ENCODE data around the gene PNMA5. TPM values are rescaled to one million over a fixed set of nuclear protein-coding genes. Genes with fewer than 3 reads are reported as not detected.
A peak's percentile ranks its signal among the peaks of the same experiment; 100 is the strongest.
"Not testable (repeated sequence)": the region's sequence is repeated elsewhere in the genome, so short reads cannot be mapped to it uniquely, and the experiment has no call there.

Gene PNMA5
- total RNA-seq, 2 experiments from 2014 or later = 0.10 TPM; not detected in 1

DNA sequence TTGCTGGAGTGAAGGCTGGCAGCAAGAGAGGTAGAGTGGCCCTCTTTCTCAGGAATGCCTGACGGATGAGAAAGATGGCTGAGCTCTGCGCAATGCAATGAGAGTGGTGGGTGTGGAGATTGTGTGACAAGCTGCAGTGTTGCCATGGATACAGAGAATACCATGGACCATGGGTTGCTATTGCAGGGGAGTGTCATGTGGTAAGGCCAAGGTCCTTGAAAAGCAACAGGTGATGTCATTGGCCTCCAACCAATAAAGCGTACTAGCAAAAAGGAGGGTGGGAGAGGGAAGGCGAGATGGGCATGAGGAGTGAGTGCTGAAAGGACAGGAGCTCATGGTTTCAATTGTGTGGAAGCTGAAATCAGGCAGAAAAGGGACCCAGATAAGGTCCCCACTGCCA lies 1.8 kb downstream of the PNMA5 start:
- POLR2A ChIA-PET = no interaction called here
- Mint-ChIP-seq H3K27ac (no peak overlapping the region), H3K4me3 (no peak overlapping the region), H3K9me3 (no peaks in the 10 kb centered on the region), H3K36me3 (no peaks in the 10 kb centered on the region), H3K27me3 (no peaks in the 10 kb centered on the region), H3K4me1 (ENCODE audit: low read depth) (peaks cover 11% of the 10 kb centered on the region)
- CTCF ChIA-PET = no interaction called here
- intact Hi-C loops (cut with micrococcal nuclease) = no loop called here
- no peak for DNase-seq

DNA sequence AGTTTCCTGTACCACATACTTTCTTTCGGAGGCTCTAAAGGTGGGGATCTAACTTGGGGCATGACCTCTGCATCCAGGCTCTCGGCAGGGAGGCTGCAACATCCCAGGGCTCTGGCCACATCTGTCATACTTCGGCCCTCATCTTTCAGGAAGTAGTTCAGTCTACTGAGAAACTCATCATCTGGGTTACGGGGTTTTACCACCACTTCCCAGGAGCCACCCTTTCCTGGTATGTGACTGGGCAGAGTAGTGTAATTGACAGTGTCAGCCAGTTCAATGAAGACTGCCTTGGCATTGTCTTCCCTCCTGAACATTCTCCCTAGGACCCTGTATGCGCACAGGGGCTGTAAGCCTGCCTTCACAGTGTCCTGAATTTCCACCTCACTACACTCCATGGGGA lies 2.8 kb downstream of the PNMA5 start:
- H3K4me1 Mint-ChIP-seq (ENCODE audit: low read depth) = peaks cover 10% of the 10 kb centered on the region
- H3K36me3 Mint-ChIP-seq = no peaks in the 10 kb centered on the region
- no peak overlapping the region for H3K27ac Mint-ChIP-seq
- no peaks in the 10 kb centered on the region for H3K9me3 Mint-ChIP-seq
- ChIA-PET CTCF (no interaction called here), POLR2A (no interaction called here)
- H3K4me3 Mint-ChIP-seq = no peak overlapping the region
- no peak for DNase-seq
- intact Hi-C loops (cut with micrococcal nuclease) = no loop called here
- no peaks in the 10 kb centered on the region for H3K27me3 Mint-ChIP-seq

DNA sequence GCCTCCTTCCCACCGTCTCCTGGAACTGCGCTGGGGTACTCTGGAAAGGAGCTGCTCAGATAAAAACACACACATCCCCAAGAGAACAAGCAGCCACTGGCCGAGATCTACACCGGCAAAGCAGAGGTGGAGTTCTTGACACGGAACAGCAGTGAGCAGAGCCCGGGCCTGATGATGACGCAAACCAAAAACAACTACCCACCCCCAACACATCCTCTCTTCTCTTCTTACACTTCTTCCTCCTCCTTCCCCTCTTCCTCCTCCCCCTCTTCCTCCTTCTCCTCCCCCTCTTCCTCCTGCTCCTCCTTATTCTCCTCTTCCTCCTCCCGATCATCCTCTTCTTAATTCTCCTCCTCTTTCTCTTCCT lies 4.6 kb downstream of the PNMA5 start:
- intact Hi-C loops (cut with micrococcal nuclease) = no loop called here
- peak; percentile 25 for DNase-seq
- Mint-ChIP-seq H3K27ac (peak overlapping the region; percentile 73), H3K27me3 (no peaks in the 10 kb centered on the region), H3K4me1 (ENCODE audit: low read depth) (peaks cover 10% of the 10 kb centered on the region), H3K9me3 (no peaks in the 10 kb centered on the region), H3K36me3 (no peaks in the 10 kb centered on the region), H3K4me3 (peak overlapping the region; percentile 54)
- CTCF ChIA-PET = no interaction called here
- POLR2A ChIA-PET = no interaction called here

DNA sequence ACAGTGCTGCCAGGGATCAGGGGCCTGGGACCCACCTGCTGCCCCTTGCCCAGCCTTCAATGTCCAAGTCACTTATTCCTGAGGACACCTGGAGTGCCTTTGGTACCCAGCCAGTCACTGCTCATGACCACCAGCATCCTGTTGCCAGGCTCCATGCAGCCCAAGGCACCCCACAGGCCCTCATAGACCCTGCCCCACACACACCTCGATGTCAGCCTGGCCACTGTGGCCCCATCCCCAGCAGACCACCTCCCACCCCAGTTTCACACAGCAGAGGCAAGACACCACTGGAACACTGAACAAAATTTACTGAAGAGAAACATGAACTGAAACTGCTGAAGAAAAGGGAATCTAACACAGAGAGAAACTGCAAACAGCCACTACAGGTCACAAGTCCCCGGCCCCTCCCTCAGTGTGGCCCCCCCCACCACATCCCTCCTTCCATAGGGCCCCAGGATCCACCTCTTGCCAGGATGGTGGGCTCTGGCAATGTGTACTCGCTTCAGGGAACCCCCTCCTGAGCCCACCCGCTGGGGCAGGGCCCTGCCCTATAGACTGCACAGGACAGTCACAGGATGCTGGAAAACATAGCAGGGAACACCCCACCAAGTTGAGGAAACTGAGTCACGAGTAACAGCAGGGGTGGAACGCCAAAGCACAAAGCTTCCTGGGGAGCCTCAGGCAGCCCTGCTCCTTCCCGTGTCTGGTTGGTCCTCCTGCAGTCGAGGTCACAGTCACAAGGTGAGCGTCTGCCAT lies 5.2 kb downstream of the PNMA5 start:
- DNase-seq = no peak
- Mint-ChIP-seq H3K27ac (peak overlapping the region; percentile 73), H3K27me3 (no peaks in the 10 kb centered on the region), H3K4me1 (ENCODE audit: low read depth) (peaks cover 10% of the 10 kb centered on the region), H3K9me3 (no peaks in the 10 kb centered on the region), H3K4me3 (peak overlapping the region; percentile 54), H3K36me3 (no peaks in the 10 kb centered on the region)
- intact Hi-C loops (cut with micrococcal nuclease) = no loop called here
- CTCF ChIA-PET = no interaction called here
- POLR2A ChIA-PET = no interaction called here

DNA sequence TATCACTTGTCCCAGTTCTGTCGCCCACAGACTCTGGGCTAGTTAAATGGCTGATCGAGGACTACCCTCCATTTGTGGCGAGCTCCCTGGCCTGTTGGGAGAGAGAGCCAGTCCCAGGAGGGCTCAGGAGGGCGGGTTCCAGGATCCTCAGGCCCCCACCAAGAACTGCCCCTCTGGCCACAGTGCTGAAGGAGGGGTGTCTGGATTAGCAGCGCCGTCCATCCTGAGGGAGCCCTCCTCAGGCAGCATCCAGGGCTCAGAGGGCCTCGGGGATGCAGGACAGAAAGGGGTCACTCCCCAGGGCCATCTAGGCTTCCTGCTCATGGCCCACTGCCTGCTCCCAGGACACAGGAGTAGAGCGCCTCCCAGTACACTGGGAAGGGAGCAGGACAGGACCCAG lies 6.1 kb downstream of the PNMA5 start:
- Mint-ChIP-seq H3K4me3 (no peak overlapping the region), H3K36me3 (no peaks in the 10 kb centered on the region), H3K4me1 (ENCODE audit: low read depth) (peaks cover 10% of the 10 kb centered on the region), H3K27me3 (no peaks in the 10 kb centered on the region), H3K9me3 (no peaks in the 10 kb centered on the region), H3K27ac (no peak overlapping the region)
- ChIA-PET CTCF (no interaction called here), POLR2A (no interaction called here)
- intact Hi-C loops (cut with micrococcal nuclease) = no loop called here
- DNase-seq = no peak

DNA sequence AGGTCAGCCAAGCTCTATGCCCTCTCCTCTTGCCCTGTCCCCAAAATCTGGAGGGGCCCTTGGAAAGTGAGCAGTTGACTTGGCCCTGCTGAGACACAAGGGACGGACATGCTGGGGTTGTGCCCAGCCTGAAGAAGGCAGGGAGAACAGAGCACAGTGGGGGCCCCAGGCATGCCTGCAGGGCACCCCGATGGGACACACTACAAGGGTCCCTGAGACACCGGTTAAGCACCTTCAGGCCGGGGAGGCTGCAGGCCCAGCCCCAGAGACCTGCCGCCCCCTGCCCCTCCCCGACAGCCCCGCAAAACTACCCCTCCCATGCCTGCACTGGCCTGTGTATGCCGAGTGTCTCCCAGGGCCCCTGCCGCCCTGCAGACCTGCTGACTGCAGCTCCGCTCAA lies 6.8 kb downstream of the PNMA5 start:
- H3K4me3 Mint-ChIP-seq; H3K9me3 Mint-ChIP-seq; DNase-seq; CTCF ChIA-PET; H3K36me3 Mint-ChIP-seq; H3K27me3 Mint-ChIP-seq; intact Hi-C loops (cut with micrococcal nuclease); POLR2A ChIA-PET; H3K27ac Mint-ChIP-seq: not testable (repeated sequence)
- peaks cover 10% of the 10 kb centered on the region for H3K4me1 Mint-ChIP-seq (ENCODE audit: low read depth)

DNA sequence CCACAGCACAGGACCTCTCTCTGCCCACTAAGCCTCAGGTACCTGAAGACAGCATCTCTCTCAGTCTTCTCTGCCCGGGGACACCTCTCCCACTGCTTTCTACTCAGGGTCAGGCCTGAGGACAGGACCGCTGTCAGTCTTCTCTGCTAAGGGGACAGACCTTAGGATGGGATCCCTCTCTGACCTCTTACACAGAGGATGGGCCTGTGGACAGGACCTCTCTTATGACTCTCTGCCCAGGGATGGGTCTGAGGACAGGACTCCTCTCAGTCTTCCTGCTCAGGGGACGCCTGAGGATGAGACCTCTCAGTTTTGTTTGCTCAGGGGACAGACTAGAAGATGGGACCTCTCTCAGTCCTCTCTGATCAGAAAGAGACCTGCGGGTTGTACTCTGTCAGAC lies 8.5 kb downstream of the PNMA5 start:
- H3K9me3 Mint-ChIP-seq; H3K27ac Mint-ChIP-seq; H3K27me3 Mint-ChIP-seq; DNase-seq; CTCF ChIA-PET; POLR2A ChIA-PET; H3K36me3 Mint-ChIP-seq; intact Hi-C loops (cut with micrococcal nuclease); H3K4me1 Mint-ChIP-seq (ENCODE audit: low read depth); H3K4me3 Mint-ChIP-seq: not testable (repeated sequence)

DNA sequence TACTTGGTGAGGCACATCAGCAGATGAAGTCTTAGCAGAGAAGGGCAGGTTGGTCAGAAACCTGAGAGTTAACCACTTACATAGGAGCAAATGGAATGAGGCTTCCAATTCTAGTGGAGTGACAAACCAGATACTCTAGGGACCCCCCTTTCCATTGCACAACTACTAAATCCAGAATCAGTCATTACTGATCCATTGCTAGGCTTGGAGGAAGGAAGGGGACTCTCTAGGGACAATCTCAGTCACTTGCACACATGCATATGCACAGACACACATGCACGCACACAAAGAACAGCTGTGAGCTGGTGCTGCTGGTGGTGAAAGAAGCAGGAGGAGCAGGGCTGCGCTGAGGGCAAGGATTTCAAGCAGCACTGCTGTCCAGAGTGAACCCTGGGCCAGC lies 25.7 kb downstream of the PNMA5 start:
- ChIA-PET POLR2A (no interaction called here), CTCF (no interaction called here)
- Mint-ChIP-seq H3K36me3 (no peaks in the 10 kb centered on the region), H3K4me3 (no peak overlapping the region), H3K27me3 (no peaks in the 10 kb centered on the region), H3K9me3 (no peaks in the 10 kb centered on the region), H3K4me1 (ENCODE audit: low read depth) (no peaks in the 10 kb centered on the region), H3K27ac (no peak overlapping the region)
- intact Hi-C loops (cut with micrococcal nuclease) = no loop called here
- no peak for DNase-seq

DNA sequence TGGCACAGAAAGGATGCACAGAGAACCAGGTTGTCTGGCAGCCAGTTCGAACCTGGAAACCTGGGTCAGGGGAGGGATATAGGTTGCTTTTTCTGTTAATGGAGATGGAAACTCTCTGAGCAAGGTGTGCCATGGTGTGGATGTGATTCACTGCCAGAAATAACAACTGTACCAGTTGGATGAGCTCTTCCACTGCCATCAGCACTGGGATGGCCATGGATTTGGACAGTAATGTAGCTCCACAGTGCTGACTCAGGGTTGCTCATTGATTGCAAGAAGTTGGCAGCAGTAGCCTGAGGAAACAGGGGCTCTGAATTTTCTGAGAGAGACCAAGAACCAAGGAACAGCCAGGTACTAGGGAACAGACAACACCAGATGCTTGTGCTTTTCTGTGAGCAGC lies 33.8 kb downstream of the PNMA5 start:
- H3K4me3 Mint-ChIP-seq = no peak overlapping the region
- ChIA-PET CTCF (interaction anchor here (1.6 to 2.7 kb wide), 3 partner anchors 18 to 708 kb away, joined by 6 to 16 read pairs (median 6); no protein-coding TSS in a partner anchor), POLR2A (no interaction called here)
- no peaks in the 10 kb centered on the region for H3K9me3 Mint-ChIP-seq
- DNase-seq = no peak
- no peaks in the 10 kb centered on the region for H3K27me3 Mint-ChIP-seq
- no peaks in the 10 kb centered on the region for H3K36me3 Mint-ChIP-seq
- peaks cover 6% of the 10 kb centered on the region for H3K4me1 Mint-ChIP-seq (ENCODE audit: low read depth)
- H3K27ac Mint-ChIP-seq = no peak overlapping the region
- intact Hi-C loops (cut with micrococcal nuclease) = no loop called here

DNA sequence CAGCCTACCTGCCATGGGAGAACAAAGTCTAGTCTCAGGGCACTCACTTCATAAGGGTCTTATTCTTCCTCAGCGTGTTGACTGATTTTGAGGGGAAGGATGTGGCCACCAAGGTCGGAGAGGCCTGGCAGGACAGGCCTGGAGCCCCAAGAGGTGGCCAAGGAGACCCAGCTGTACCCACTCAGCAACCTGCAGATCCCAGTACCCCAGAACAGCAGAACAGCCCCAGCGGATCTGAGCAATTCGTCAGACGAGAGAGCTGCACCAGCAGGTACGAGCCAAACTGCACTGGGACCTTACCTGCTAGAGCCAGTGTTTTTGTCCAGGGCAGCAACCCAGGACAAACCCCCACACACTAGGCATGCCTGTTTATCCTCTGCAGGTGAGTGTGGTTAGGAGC lies 34.3 kb downstream of the PNMA5 start:
- H3K27ac Mint-ChIP-seq = no peak overlapping the region
- POLR2A ChIA-PET = no interaction called here

DNA sequence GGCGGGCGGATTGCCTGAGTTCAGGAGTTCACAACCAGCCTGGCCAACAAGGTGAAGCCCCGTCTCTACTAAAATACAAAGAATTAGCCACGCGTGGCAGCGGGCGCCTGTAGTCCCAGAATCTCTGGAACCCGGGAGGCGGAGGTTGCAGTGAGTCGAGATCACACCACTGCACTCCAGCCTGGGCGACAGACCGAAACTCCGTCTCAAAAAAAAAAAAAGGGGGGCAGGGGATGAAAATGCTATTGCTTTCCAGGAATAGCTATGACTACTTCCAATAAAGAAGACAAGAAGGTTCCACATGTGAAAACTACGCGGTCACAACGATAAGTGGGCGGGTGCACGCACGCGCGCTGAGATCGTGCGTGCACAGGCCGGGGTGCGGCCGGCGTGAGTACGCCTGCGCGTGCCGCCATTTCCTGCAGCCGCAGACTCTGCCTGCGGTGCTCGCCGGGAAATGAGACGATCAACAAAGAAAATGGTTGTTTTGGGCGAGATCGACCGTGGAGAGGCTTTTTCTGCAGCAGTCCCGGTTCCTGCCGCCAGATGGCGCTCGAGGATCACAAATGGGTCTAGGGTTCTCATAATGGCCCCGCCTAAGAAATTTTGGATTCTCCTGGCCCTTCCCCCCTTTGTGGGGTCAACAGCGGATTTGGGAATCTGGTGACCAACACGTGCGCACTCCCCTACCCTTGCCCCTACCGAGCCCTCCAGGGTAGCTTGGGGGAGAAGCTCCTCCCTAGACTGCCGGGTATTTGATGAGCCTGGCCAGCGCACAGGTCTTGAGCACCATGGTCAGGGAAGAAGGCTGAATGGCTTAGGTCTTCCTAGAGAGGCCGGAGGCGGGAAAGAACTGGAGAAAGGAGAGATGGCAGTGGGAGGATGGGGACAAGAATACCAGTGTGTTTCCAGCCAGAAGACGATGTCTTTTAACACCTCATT lies 35.1 kb downstream of the PNMA5 start:
- no peaks in the 10 kb centered on the region for H3K36me3 Mint-ChIP-seq
- ChIA-PET CTCF (interaction anchor here (1.0 to 2.7 kb wide), 8 partner anchors 11 to 709 kb away, joined by 3 to 16 read pairs (median 4); no protein-coding TSS in a partner anchor), POLR2A (no interaction called here)
- H3K27me3 Mint-ChIP-seq = no peaks in the 10 kb centered on the region
- H3K4me3 Mint-ChIP-seq = peak overlapping the region; percentile 51
- peak; percentile 93 for DNase-seq
- peak overlapping the region; percentile 87 for H3K27ac Mint-ChIP-seq
- H3K9me3 Mint-ChIP-seq = no peaks in the 10 kb centered on the region
- intact Hi-C loops (cut with micrococcal nuclease) = loop anchor here (1.0 to 2.0 kb wide), 5 partner anchors 17 to 710 kb away; partner anchors contain the start of gene HAUS7
- peaks cover 6% of the 10 kb centered on the region for H3K4me1 Mint-ChIP-seq (ENCODE audit: low read depth)

More for the DNA sequence above, 34.3 kb downstream of the PNMA5 start:
- intact Hi-C loops (cut with micrococcal nuclease) = loop anchor here (2.0 kb wide), 1 partner anchor 709 kb away; no protein-coding TSS in a partner anchor
- Mint-ChIP-seq H3K4me3 (no peak overlapping the region), H3K4me1 (ENCODE audit: low read depth) (peaks cover 6% of the 10 kb centered on the region), H3K9me3 (no peaks in the 10 kb centered on the region), H3K36me3 (no peaks in the 10 kb centered on the region), H3K27me3 (no peaks in the 10 kb centered on the region)
- DNase-seq = no peak
- CTCF ChIA-PET = interaction anchor here (1.0 to 2.7 kb wide), 7 partner anchors 11 to 708 kb away, joined by 3 to 16 read pairs (median 5); no protein-coding TSS in a partner anchor

DNA sequence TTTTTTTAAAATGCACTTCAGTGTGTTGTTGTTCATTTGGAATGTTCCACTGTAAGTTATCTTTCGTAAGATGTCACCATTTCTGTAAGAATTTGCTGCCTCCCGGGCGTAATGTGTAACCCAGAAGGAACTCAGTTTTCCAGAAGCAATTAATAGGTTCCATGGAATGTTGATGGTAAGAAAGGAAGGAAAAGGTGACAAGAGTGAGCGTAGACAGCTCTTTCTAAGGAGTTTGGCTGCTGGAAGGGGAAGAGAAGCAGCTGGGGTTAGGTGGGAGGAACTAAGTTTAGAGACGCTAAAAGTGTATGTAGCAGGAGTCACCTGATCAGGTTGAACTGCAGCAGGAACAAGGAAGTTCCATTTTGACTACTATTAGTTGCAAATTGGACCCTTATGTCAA lies 35.9 kb downstream of the PNMA5 start:
- Mint-ChIP-seq H3K27ac (peak overlapping the region; percentile 87), H3K36me3 (no peaks in the 10 kb centered on the region), H3K9me3 (no peaks in the 10 kb centered on the region), H3K4me1 (ENCODE audit: low read depth) (peaks cover 6% of the 10 kb centered on the region), H3K27me3 (no peaks in the 10 kb centered on the region), H3K4me3 (peak overlapping the region; percentile 51)
- ChIA-PET CTCF (interaction anchor here (1.0 to 2.7 kb wide), 7 partner anchors 10 to 710 kb away, joined by 3 to 16 read pairs (median 4); no protein-coding TSS in a partner anchor), POLR2A (no interaction called here)
- intact Hi-C loops (cut with micrococcal nuclease) = loop anchor here (1.0 to 2.0 kb wide), 5 partner anchors 17 to 711 kb away; partner anchors contain the start of gene HAUS7
- no peak for DNase-seq
